Neural cell (in vitro differentiated cells): ENCODE measurements around the gene SMARCA5.

Source experiments
- CTCF ChIP-seq: fragments of 450-650 bp; IDR thresholded peaks from 2 replicates; pipeline ENCODE4 v1.5.1; 2014; ENCODE audit warnings: antibody characterized with exemption, mild to moderate bottlenecking, moderate library complexity; ENCODE audit not compliant: poor library complexity, severe bottlenecking
- EP300 ChIP-seq: fragments of 450-650 bp; conservative IDR thresholded peaks from 2 replicates; pipeline ENCODE4 v1.6.1; 2014; ENCODE audit warnings: antibody characterized with exemption, mild to moderate bottlenecking, moderate library complexity; ENCODE audit not compliant: poor library complexity, severe bottlenecking
- EZH2 ChIP-seq: fragments of 200-600, 300-800 bp; shearing (Covaris generic), sonication (generic); IDR thresholded peaks from 2 replicates; pipeline ENCODE4 v1.6.1; 2014; ENCODE audit warnings: antibody characterized with exemption, low read length, borderline replicate concordance, mild to moderate bottlenecking; ENCODE audit not compliant: insufficient read depth, poor library complexity, severe bottlenecking

GRCh38 chr4:143498021-143498420, 15.5 kb upstream of the SMARCA5 start:
- TF ChIP-seq CTCF (no peak), EP300 (no peak), EZH2 (no peak)
